ENCODE results near the gene SKOR2.

GRCh38 chr18:47260924-47261701, 9.7 kb upstream of the SKOR2 start:
- TF ChIP-seq CTCF (IDR thresholded peaks at IDR 0.05; ENCODE audit: insufficient read depth, low read length) (no peak), POLR2AphosphoS5 (IDR thresholded peaks at IDR 0.05; ENCODE audit: low read depth) (no peak), GABPA (IDR thresholded peaks at IDR 0.05; ENCODE audit: low read depth) (no peak)

Measured in HL-60 (cell line).